ENCODE measurements around the gene LGR5.

Gene LGR5

DNA sequence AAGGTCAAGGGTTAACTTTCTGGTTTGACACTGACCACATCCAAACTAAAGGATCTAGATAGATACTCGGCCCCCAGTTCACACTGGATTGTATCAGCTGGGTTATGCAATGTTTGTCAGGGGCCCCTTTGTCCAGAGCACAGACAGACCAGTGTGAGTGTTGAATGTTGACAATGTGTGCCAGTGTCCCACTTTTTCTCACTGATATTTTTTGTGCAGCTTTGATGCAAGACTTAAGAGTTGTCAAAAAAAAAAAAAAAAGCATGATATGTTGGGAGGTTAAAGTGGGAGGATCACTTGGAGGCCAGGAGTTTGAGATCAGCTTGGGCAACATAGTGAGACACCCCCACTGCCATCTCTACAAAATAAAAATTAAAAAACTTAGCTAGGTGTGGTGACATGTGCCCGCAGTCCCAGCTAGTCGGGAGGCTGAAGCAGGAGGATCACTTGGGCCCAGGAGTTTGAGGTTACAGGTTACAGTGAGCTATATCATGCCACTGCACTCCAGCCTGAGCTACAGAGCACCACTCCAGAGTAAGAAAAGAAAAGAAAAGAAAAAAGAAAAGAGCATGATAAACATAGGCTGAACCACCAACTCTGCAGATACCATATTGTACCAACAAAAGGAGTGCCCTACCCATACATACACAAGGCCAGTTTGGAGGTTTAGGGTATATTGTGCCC is 97.5 kb downstream of the LGR5 start:
- TF ChIP-seq MAX (IDR thresholded peaks at IDR 0.05) (no peak), NFIC (IDR thresholded peaks at IDR 0.05) (no peak), EGR1 (IDR thresholded peaks at IDR 0.05) (no peak), CREB1 (IDR thresholded peaks at IDR 0.05; ENCODE audit: low read depth) (no peak), REST (IDR thresholded peaks at IDR 0.05; ENCODE audit: low read depth) (no peak), CEBPB (IDR thresholded peaks at IDR 0.05) (no peak), EP300 (IDR thresholded peaks at IDR 0.05; ENCODE audit: borderline replicate concordance) (no peak), TAF1 (IDR thresholded peaks at IDR 0.05; ENCODE audit: low read depth) (no peak), FOXM1 (IDR thresholded peaks at IDR 0.05; ENCODE audit: borderline replicate concordance, low read depth) (no peak), RAD21 (IDR thresholded peaks at IDR 0.05; ENCODE audit: low read depth) (no peak), TCF12 (IDR thresholded peaks at IDR 0.05; ENCODE audit: low read depth) (no peak), TEAD4 (IDR thresholded peaks at IDR 0.05) (no peak), YY1 (IDR thresholded peaks at IDR 0.05; ENCODE audit: low read depth) (no peak), ZBTB7A (IDR thresholded peaks at IDR 0.05; ENCODE audit: low read depth) (no peak)
- TF ChIP-seq, protein P1, sequence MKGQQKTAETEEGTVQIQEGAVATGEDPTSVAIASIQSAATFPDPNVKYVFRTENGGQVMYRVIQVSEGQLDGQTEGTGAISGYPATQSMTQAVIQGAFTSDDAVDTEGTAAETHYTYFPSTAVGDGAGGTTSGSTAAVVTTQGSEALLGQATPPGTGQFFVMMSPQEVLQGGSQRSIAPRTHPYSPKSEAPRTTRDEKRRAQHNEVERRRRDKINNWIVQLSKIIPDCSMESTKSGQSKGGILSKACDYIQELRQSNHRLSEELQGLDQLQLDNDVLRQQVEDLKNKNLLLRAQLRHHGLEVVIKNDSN (IDR thresholded peaks at IDR 0.05) = no peak

DNA sequence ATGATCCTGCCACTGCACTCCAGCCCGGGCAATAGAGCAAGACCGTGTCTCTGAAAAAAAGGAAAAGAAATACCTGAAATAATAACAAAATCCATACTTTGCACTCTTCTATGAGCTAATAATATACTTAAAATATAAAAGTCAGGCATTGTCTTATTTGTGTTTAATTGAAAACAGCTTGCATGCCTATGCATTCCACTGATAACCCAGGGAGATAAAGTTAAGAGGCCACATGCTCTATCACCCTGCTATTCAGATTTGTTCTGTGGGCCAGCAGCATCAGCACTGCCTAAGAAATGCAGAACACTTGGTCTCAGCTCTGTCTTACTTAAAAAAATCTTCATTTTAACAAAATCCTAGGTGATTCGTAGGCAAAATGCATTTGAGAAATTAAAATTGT is 99.2 kb downstream of the LGR5 start:
- no peak for TF ChIP-seq REST (IDR thresholded peaks at IDR 0.05; ENCODE audit: low read depth)
- no peak for TF ChIP-seq NFIC (IDR thresholded peaks at IDR 0.05)
- no peak for TF ChIP-seq CREB1 (IDR thresholded peaks at IDR 0.05; ENCODE audit: low read depth)
- TF ChIP-seq YY1 (IDR thresholded peaks at IDR 0.05; ENCODE audit: low read depth) = no peak
- no peak for TF ChIP-seq FOXM1 (IDR thresholded peaks at IDR 0.05; ENCODE audit: borderline replicate concordance, low read depth)
- TF ChIP-seq, protein P1 (IDR thresholded peaks at IDR 0.05) = no peak
- TF ChIP-seq EP300 (IDR thresholded peaks at IDR 0.05; ENCODE audit: borderline replicate concordance) = no peak
- no peak for TF ChIP-seq TEAD4 (IDR thresholded peaks at IDR 0.05)
- no peak for TF ChIP-seq RAD21 (IDR thresholded peaks at IDR 0.05; ENCODE audit: low read depth)
- TF ChIP-seq TCF12 (IDR thresholded peaks at IDR 0.05; ENCODE audit: low read depth) = no peak

GRCh38 chr12:71541583-71541982 is 102.0 kb downstream of the LGR5 start:
- TF ChIP-seq RAD21 (IDR thresholded peaks at IDR 0.05; ENCODE audit: low read depth) (no peak), TAF1 (IDR thresholded peaks at IDR 0.05; ENCODE audit: low read depth) (no peak), MAX (IDR thresholded peaks at IDR 0.05) (no peak), EGR1 (IDR thresholded peaks at IDR 0.05) (no peak), CEBPB (IDR thresholded peaks at IDR 0.05) (no peak), TCF12 (IDR thresholded peaks at IDR 0.05; ENCODE audit: low read depth) (no peak), ZBTB7A (IDR thresholded peaks at IDR 0.05; ENCODE audit: low read depth) (no peak)
- TF ChIP-seq, protein P1 (IDR thresholded peaks at IDR 0.05) = peak; percentile 55

- TF ChIP-seq NFIC (IDR thresholded peaks at IDR 0.05) = no peak
- no peak for TF ChIP-seq REST (IDR thresholded peaks at IDR 0.05; ENCODE audit: low read depth)
- TF ChIP-seq FOXM1 (IDR thresholded peaks at IDR 0.05; ENCODE audit: borderline replicate concordance, low read depth) = no peak
- no peak for TF ChIP-seq TCF12 (IDR thresholded peaks at IDR 0.05; ENCODE audit: low read depth)
- no peak for TF ChIP-seq CREB1 (IDR thresholded peaks at IDR 0.05; ENCODE audit: low read depth)
- no peak for TF ChIP-seq TEAD4 (IDR thresholded peaks at IDR 0.05)
These were observed 106.8 kb downstream of the LGR5 start for GRCh38 chr12:71546322-71546861.
